Tibial artery (tissue), 4 donors: ENCODE results near the gene NLRP3.
"Not testable (repeated sequence)": the region's sequence is repeated elsewhere in the genome, so short reads cannot be mapped to it uniquely, and the experiment has no call there.

ENCODE experiments used
- DNase-seq, 2 donors: peaks; one replicate each; pipeline ENCODE4 v3.0.0-alpha.2; 2019
- H3K27ac ChIP-seq, 2 donors: fragments of 200-600 bp; sonication (generic) in 1 of 2; 1 replicate in 1 of 2; 2 replicates in 1 of 2; pipeline ENCODE4 v1.5.1; 2018 to 2019; ENCODE audit warnings: mild to moderate bottlenecking in 1 of 2
- H3K27me3 ChIP-seq, 2 donors: fragments of 200-600 bp; sonication (generic) in 1 of 2; one replicate each; pipeline versions ENCODE4 v1.5.1 to v1.6.0; 2016 to 2019
- H3K36me3 ChIP-seq, 3 donors: fragments of 200-600 bp; sonication (generic) in 2 of 3; one replicate each; pipeline ENCODE4 v1.5.1; 2016 to 2019; ENCODE audit warnings: mild to moderate bottlenecking in 2 of 3
- H3K4me1 ChIP-seq, 4 donors: fragments of 200-600 bp; sonication (generic) in 2 of 4; 1 replicate in 3 of 4; 2 replicates in 1 of 4; pipeline ENCODE4 v1.5.1; 2016 to 2019
- H3K4me3 ChIP-seq, 2 donors: fragments of 200-600 bp; sonication (generic) in 1 of 2; 1 replicate in 1 of 2; 2 replicates in 1 of 2; pipeline ENCODE4 v1.5.1; 2018 to 2019; ENCODE audit warnings: mild to moderate bottlenecking in 2 of 2
- H3K9me3 ChIP-seq, 3 donors: fragments of 200-600 bp; sonication (generic) in 1 of 3; one replicate each; pipeline ENCODE4 v1.5.1; 2016 to 2019
- CTCF ChIP-seq, 2 experiments: fragments of 200-600 bp in 1 of 2; fragments of 450-650 bp in 1 of 2; IDR thresholded peaks; one replicate each; pipeline ENCODE4 v1.5.1; 2017 to 2019; ENCODE audit warnings: antibody characterized with exemption in 2 of 2, mild to moderate bottlenecking in 1 of 2, moderate library complexity in 1 of 2
- intact Hi-C: fragments of 100-400 bp; cut with DNase I; formaldehyde crosslinking; loops from one replicate; pipeline ENCODE4 v1.15.0; 2023; ENCODE audit warnings: low total_unique reads

The NLRP3 gene

GRCh38 chr1:247387096-247387495, 28.9 kb upstream of the NLRP3 start:
- no peaks in the 10 kb centered on the region for H3K36me3 ChIP-seq
- no peak overlapping the region for H3K4me3 ChIP-seq
- H3K4me1 ChIP-seq = peaks cover 0 to 5% (median 2%) of the 10 kb centered on the region in 4 donors
- intact Hi-C loops = no loop called here
- no peak for DNase-seq
- TF ChIP-seq CTCF (IDR thresholded peaks at IDR 0.05) = no peak
- H3K9me3 ChIP-seq = no peaks in the 10 kb centered on the region
- H3K27ac ChIP-seq = no peak overlapping the region
- H3K27me3 ChIP-seq = no peaks in the 10 kb centered on the region

- no peak overlapping the region for H3K4me3 ChIP-seq
- no peaks in the 10 kb centered on the region for H3K27me3 ChIP-seq
- no peak overlapping the region for H3K27ac ChIP-seq
- TF ChIP-seq CTCF (IDR thresholded peaks at IDR 0.05) = no peak
- peaks cover 0 to 5% (median 2%) of the 10 kb centered on the region in 4 donors for H3K4me1 ChIP-seq
- H3K9me3 ChIP-seq = no peaks in the 10 kb centered on the region
- H3K36me3 ChIP-seq = no peaks in the 10 kb centered on the region
- DNase-seq = no peak
- intact Hi-C loops = no loop called here
These were observed 28.4 kb upstream of the NLRP3 start for GRCh38 chr1:247387565-247387964.

DNA sequence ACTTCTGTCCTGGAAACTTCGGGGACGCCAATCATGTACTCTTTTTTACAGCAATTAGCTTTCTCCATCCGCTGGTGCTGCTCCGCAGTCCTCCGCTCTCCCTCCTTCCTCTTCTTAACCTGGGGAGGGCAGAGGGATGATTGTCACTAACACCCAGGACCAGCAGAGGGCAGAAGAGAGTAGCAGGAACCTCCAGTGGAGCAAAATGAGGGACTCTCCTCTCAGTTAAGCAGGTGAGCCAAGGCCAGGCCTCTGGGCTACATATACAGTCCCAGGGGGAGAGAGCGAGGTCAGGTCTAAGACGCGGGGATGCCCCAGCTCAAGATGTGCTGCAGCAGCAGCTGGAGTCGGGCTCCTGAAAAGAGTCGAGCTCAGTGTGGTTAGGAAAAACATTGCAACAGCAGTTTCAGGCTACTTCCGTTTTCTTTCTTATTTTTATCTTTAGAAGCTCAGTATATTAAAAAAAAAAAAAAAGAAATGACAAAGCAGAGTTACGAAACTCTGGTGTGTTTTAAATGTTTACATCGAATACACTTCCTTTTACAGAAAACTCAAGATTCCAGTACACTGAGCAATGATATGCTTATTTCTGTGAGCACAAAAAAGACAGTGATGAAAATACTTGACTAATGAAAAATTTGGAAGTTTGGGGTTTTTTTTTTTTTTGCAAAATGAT, 25.7 kb upstream of the NLRP3 start:
- intact Hi-C loops = no loop called here
- Histone ChIP-seq H3K4me3 (peak overlapping the region; percentile 23 to 27), H3K36me3 (no peaks in the 10 kb centered on the region), H3K4me1 (peaks cover 0 to 5% (median 2%) of the 10 kb centered on the region in 4 donors), H3K27ac (no peak overlapping the region), H3K9me3 (no peaks in the 10 kb centered on the region), H3K27me3 (no peaks in the 10 kb centered on the region)
- peak; percentile 72 to 81 for TF ChIP-seq CTCF (IDR thresholded peaks at IDR 0.05)
- DNase-seq = peak; percentile 68 to 85

DNA sequence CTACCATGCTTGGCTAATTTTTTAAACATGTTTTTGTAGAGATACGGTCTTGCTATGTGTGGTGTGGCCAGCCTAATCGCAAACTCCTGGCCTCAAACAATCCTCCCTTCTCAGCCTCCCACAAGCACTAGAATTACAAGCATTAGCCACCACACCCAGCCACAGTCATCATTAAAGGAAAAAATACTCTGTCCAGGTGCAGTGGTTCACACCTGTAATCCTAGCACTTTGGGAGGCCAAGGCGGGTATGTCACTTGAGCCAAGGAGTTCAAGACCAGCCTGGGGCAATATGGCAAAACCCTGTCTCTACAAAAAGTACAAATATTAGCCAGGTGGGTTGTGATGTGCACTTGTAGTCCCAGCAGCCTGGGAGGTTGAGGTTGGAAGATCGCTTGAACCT, 25.0 kb upstream of the NLRP3 start:
- no peak for DNase-seq
- Histone ChIP-seq H3K4me1 (peaks cover 0 to 5% (median 2%) of the 10 kb centered on the region in 4 donors), H3K27ac (no peak overlapping the region), H3K9me3 (no peaks in the 10 kb centered on the region), H3K4me3 (no peak overlapping the region), H3K27me3 (no peaks in the 10 kb centered on the region), H3K36me3 (no peaks in the 10 kb centered on the region)
- no peak for TF ChIP-seq CTCF (IDR thresholded peaks at IDR 0.05)
- intact Hi-C loops = no loop called here

DNA sequence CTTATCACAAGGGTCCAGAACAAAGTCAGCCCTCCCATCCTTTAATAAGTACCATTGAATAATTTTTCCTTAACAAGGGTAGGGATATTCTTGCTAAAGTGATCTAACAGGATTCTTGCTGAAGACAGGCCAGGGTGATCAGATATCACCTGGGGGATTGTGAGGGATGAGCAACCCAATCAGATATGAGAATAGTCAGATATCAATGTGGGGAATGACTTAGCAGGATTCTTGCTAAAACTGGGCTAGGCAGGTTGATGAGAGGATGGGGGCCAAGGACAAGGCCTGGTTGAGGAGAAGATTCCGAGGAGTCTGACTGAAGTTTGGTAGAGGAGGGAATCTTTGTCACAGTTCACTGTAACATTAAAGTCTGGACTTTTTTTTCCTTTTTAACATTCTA, 23.9 kb upstream of the NLRP3 start:
- DNase-seq = no peak
- no peak for TF ChIP-seq CTCF (IDR thresholded peaks at IDR 0.05)
- Histone ChIP-seq H3K36me3 (no peaks in the 10 kb centered on the region), H3K4me3 (no peak overlapping the region), H3K27me3 (no peaks in the 10 kb centered on the region), H3K4me1 (peaks cover 0 to 5% (median 2%) of the 10 kb centered on the region in 4 donors), H3K27ac (no peak overlapping the region), H3K9me3 (no peaks in the 10 kb centered on the region)
- intact Hi-C loops = no loop called here

- H3K27me3 ChIP-seq, H3K9me3 ChIP-seq, H3K4me1 ChIP-seq, DNase-seq, H3K4me3 ChIP-seq, H3K36me3 ChIP-seq, intact Hi-C loops, H3K27ac ChIP-seq: not testable (repeated sequence)
These were observed 20.9 kb upstream of the NLRP3 start for GRCh38 chr1:247395075-247395474.
